SK-N-SH treated with all-trans-retinoic acid at 6 μM for 48 hours (cell line): ENCODE results near the gene LLGL2.

Experiments used
- ATAC-seq: fragments of 200-7000 bp; cut with Tn5 transposase; 3 replicates; pipeline ENCODE4 v1.9.1; 2020; ENCODE audit warnings: mild to moderate bottlenecking, moderate library complexity
- BACH2 ChIP-seq: fragments of 250-450 bp; sonication (Bioruptor Pico); IDR thresholded peaks from 2 replicates; pipeline ENCODE4 v1.9.0; 2021; ENCODE audit warnings: mild to moderate bottlenecking, borderline replicate concordance
- CREB5 ChIP-seq: fragments of 250-450 bp; sonication (Bioruptor Pico); IDR thresholded peaks from 2 replicates; pipeline ENCODE4 v1.5.1; 2020; ENCODE audit warnings: low read depth, mild to moderate bottlenecking, moderate library complexity
- CSDC2 ChIP-seq: fragments of 250-450 bp; sonication (Bioruptor Pico); IDR thresholded peaks from 2 replicates; pipeline ENCODE4 v1.5.0; 2020; ENCODE audit warnings: mild to moderate bottlenecking, moderate library complexity
- CSRNP3 ChIP-seq: fragments of 250-450 bp; sonication (Bioruptor Pico); IDR thresholded peaks from 2 replicates; pipeline ENCODE4 v1.5.1; 2021; ENCODE audit warnings: mild to moderate bottlenecking, moderate library complexity
- ESRRG ChIP-seq: fragments of 250-450 bp; sonication (Bioruptor Pico); IDR thresholded peaks from 2 replicates; pipeline ENCODE4 v1.6.1; 2021; ENCODE audit warnings: mild to moderate bottlenecking
- GLIS3 ChIP-seq: fragments of 250-450 bp; sonication (Bioruptor Pico); IDR thresholded peaks from 2 replicates; pipeline ENCODE4 v1.5.0; 2020; ENCODE audit warnings: mild to moderate bottlenecking, moderate library complexity
- ISL1 ChIP-seq: fragments of 250-450 bp; sonication (Bioruptor Pico); IDR thresholded peaks from 2 replicates; pipeline ENCODE4 v2.1.2; 2022; ENCODE audit warnings: mild to moderate bottlenecking, moderate library complexity
- OSR1 ChIP-seq: fragments of 250-450 bp; sonication (Bioruptor Pico); IDR thresholded peaks from 2 replicates; pipeline ENCODE4 v1.8.0; 2022; ENCODE audit warnings: moderate library complexity, mild to moderate bottlenecking, inconsistent platforms
- PATZ1 ChIP-seq: fragments of 250-450 bp; sonication (Bioruptor Pico); IDR thresholded peaks from 2 replicates; pipeline ENCODE4 v1.8.0; 2020; ENCODE audit warnings: mild to moderate bottlenecking, moderate library complexity, borderline replicate concordance
- POU6F1 ChIP-seq: fragments of 250-450 bp; sonication (Bioruptor Pico); IDR thresholded peaks from 2 replicates; pipeline ENCODE4 v1.8.0; 2021; ENCODE audit warnings: low read depth, mild to moderate bottlenecking, moderate library complexity, borderline replicate concordance
- PPARA ChIP-seq: fragments of 250-450 bp; sonication (Bioruptor Pico); IDR thresholded peaks from 2 replicates; pipeline ENCODE4 v1.5.0; 2020; ENCODE audit warnings: mild to moderate bottlenecking, borderline replicate concordance
- RARB ChIP-seq: fragments of 250-450 bp; sonication (Bioruptor Pico); IDR thresholded peaks from 2 replicates; pipeline ENCODE4 v1.8.0; 2021; ENCODE audit warnings: mild to moderate bottlenecking, moderate library complexity
- SNAI2 ChIP-seq: fragments of 250-450 bp; sonication (Bioruptor Pico); IDR thresholded peaks from 2 replicates; pipeline ENCODE4 v1.5.0; 2020; ENCODE audit warnings: mild to moderate bottlenecking, moderate library complexity
- TCF4 ChIP-seq: fragments of 250-450 bp; sonication (Bioruptor Pico); IDR thresholded peaks from 2 replicates; pipeline ENCODE4 v1.8.0; 2021; ENCODE audit warnings: mild to moderate bottlenecking, moderate library complexity, borderline replicate concordance
- TSHZ2 ChIP-seq: fragments of 250-450 bp; sonication (Bioruptor Pico); IDR thresholded peaks from 2 replicates; pipeline ENCODE4 v1.5.0; 2020; ENCODE audit warnings: mild to moderate bottlenecking, moderate library complexity
- ZC3H10 ChIP-seq: fragments of 250-450 bp; sonication (Bioruptor Pico); IDR thresholded peaks from 2 replicates; pipeline ENCODE4 v1.5.1; 2021; ENCODE audit warnings: mild to moderate bottlenecking, moderate library complexity
- ZFP3 ChIP-seq: fragments of 250-450 bp; sonication (Bioruptor Pico); IDR thresholded peaks from 2 replicates; pipeline ENCODE4 v1.5.0; 2020; ENCODE audit warnings: mild to moderate bottlenecking, moderate library complexity
- ZNF565 ChIP-seq: fragments of 450-650 bp; formaldehyde crosslinking; conservative IDR thresholded peaks from 2 replicates; pipeline ENCODE4 v1.5.0; 2020; ENCODE audit warnings: low read depth, mild to moderate bottlenecking, moderate library complexity
- ZNF70 ChIP-seq: fragments of 450-650 bp; formaldehyde crosslinking; IDR thresholded peaks from 2 replicates; pipeline ENCODE4 v1.5.0; 2020; ENCODE audit warnings: mild to moderate bottlenecking, moderate library complexity
- ZNF8 ChIP-seq: fragments of 450-650 bp; formaldehyde crosslinking; IDR thresholded peaks from 2 replicates; pipeline ENCODE4 v1.5.0; 2020; ENCODE audit warnings: mild to moderate bottlenecking, moderate library complexity

Gene LLGL2

GRCh38 chr17:75542229-75542628 lies 16.7 kb downstream of the LLGL2 start (continued):
- TF ChIP-seq POU6F1 (CRISPR knock-in tag) (no peak), ZFP3 (CRISPR knock-in tag) (no peak), RARB (CRISPR knock-in tag) (no peak), ZNF565 (no peak), ZC3H10 (no peak), ZNF70 (CRISPR knock-in tag) (no peak)

GRCh38 chr17:75542728-75543336 lies 17.3 kb downstream of the LLGL2 start:
- no peak for ATAC-seq
- TF ChIP-seq TCF4 (CRISPR knock-in tag): no peak
- TF ChIP-seq ESRRG (CRISPR knock-in tag): no peak
- TF ChIP-seq CSRNP3: no peak
- TF ChIP-seq PPARA (CRISPR knock-in tag): no peak
- TF ChIP-seq OSR1 (CRISPR knock-in tag): no peak
- no peak for TF ChIP-seq ZC3H10
- TF ChIP-seq BACH2: no peak
- TF ChIP-seq PATZ1 (CRISPR knock-in tag): no peak
- no peak for TF ChIP-seq ISL1 (CRISPR knock-in tag)
- no peak for TF ChIP-seq POU6F1 (CRISPR knock-in tag)
- no peak for TF ChIP-seq SNAI2
- no peak for TF ChIP-seq GLIS3 (CRISPR knock-in tag)

- TF ChIP-seq PATZ1 (CRISPR knock-in tag) (no peak), CSDC2 (no peak), CREB5 (no peak), ZC3H10 (no peak), PPARA (CRISPR knock-in tag) (no peak), ISL1 (CRISPR knock-in tag) (no peak)
- TF ChIP-seq, all 23 proteins: peak for 0
- no peak for ATAC-seq
Observed at GRCh38 chr17:75544250-75544649, 18.8 kb downstream of the LLGL2 start.

GRCh38 chr17:75546181-75546580 lies 20.7 kb downstream of the LLGL2 start:
- ATAC-seq: no peak
- TF ChIP-seq CSDC2: no peak
- no peak for TF ChIP-seq ZC3H10
- no peak for TF ChIP-seq TSHZ2 (CRISPR knock-in tag)
- no peak for TF ChIP-seq CREB5
- TF ChIP-seq ZNF565: no peak
- no peak for TF ChIP-seq POU6F1 (CRISPR knock-in tag)
- no peak for TF ChIP-seq ZNF70 (CRISPR knock-in tag)
- TF ChIP-seq ZNF8: no peak
